Measurements from ENCODE around the gene RAB4B. TPM values are rescaled to one million over a fixed set of nuclear protein-coding genes. Genes with fewer than 3 reads are reported as not detected.

RAB4B gene
- total and polyA plus RNA-seq, 2 of the 13 experiments (the other 11 are each of a cell fraction or from before 2014, with no cell fraction given), result 3.3 to 5.4 TPM

GRCh38 chr19:40776932-40777644 lies 959 bp upstream of the RAB4B start:
- in situ Hi-C loops (cut with HindIII; ENCODE audit: extremely low pct_ligation_motif_present, low pct_unique_long_range_greater_than_20kb), result no loop called here
- Histone ChIP-seq H3K36me3 (replicated peaks in 1 of 2; ENCODE audit: control insufficient read depth in 1 of 2, insufficient read depth in 2 of 2, low read length in 2 of 2) (no peaks in the 10 kb centered on the region), H3K27ac (ENCODE audit: extremely low read length, insufficient read depth, low read length) (peak overlapping the region; percentile 97), H3K27me3 (ENCODE audit: control insufficient read depth in 1 of 2, insufficient read depth in 2 of 2, low read length in 2 of 2) (no peaks in the 10 kb centered on the region; a peak in 1 of 5 replicates), H3K9me3 (ENCODE audit: low read length) (no peaks in the 10 kb centered on the region), H2AFZ (ENCODE audit: low read length) (peak overlapping the region; percentile 16), H3K9ac (ENCODE audit: insufficient read depth, low read depth, low read length) (peak overlapping the region; percentile 90), H3K4me3 (replicated peaks in 1 of 3; ENCODE audit: insufficient read depth in 1 of 3, low read depth in 2 of 3, low read length in 3 of 3) (peak overlapping the region; percentile 54 to 81 (median 62)), H3K4me2 (ENCODE audit: low read depth, low read length) (peak overlapping the region; percentile 95), H4K20me1 (ENCODE audit: insufficient read depth, low read length) (no peaks in the 10 kb centered on the region), H3K4me1 (ENCODE audit: insufficient read depth, low read length) (peaks cover 31% of the 10 kb centered on the region), H3K79me2 (ENCODE audit: insufficient read depth, low read length) (no peaks in the 10 kb centered on the region)
- DNase-seq (ENCODE audit: low spot score) (peak; percentile 93), ATAC-seq (peak; percentile 78), FAIRE-seq (no peak)
- intact Hi-C loops (cut with micrococcal nuclease; ENCODE audit: unreplicated experiment), result no loop called here
- no TSS peak for BruUV-seq (replicated peaks)
- POLR2A ChIA-PET, result interaction anchor here (0.6 to 4.1 kb wide), 19 partner anchors 9 to 351 kb away, joined by 3 to 90 read pairs (median 8); partner anchors contain the start of genes ACTMAP, COQ8B, EGLN2 and ITPKC
- CTCF ChIA-PET (ENCODE audit: low intra/inter-chr PET ratio, low total read pairs), result no interaction called here
- WGBS (ENCODE audit: low lambda C conversion rate), result 17% methylated on average over 12 of the region's 13 CpGs
- no peak for TF ChIP-seq ZNF562 (CRISPR knock-in tag; IDR thresholded peaks at IDR 0.05; ENCODE audit: borderline replicate concordance)
- TF ChIP-seq ZNF431 (CRISPR knock-in tag; IDR thresholded peaks at IDR 0.05; ENCODE audit: borderline replicate concordance, low read depth), result no peak
- TF ChIP-seq BHLHE40 (IDR thresholded peaks at IDR 0.05; ENCODE audit: low read length), result peak; percentile 24; the same call in 1 of the 2 replicates
- TF ChIP-seq ZMYM4 (CRISPR knock-in tag; IDR thresholded peaks at IDR 0.05), result peak; percentile 15; the same call in 1 of the 2 replicates
- no peak for TF ChIP-seq GMEB1 (CRISPR knock-in tag; IDR thresholded peaks at IDR 0.05; ENCODE audit: borderline replicate concordance)
- TF ChIP-seq ZNF160 (CRISPR knock-in tag; IDR thresholded peaks at IDR 0.05), result no peak
- no peak for TF ChIP-seq MTA3 (CRISPR knock-in tag; IDR thresholded peaks at IDR 0.05)
- TF ChIP-seq NFIB (CRISPR knock-in tag; IDR thresholded peaks at IDR 0.05; ENCODE audit: borderline replicate concordance), result no peak
- peak; percentile 32; the same call in 1 of the 2 replicates for TF ChIP-seq MED1 (CRISPR knock-in tag; IDR thresholded peaks at IDR 0.05)
- TF ChIP-seq POLR2G (IDR thresholded peaks at IDR 0.05; ENCODE audit: low read depth, low read length), result 0 out of 2 replicates have a peak, but pooled peaks have one; percentile 10
- no peak for TF ChIP-seq ZNF124 (CRISPR knock-in tag; IDR thresholded peaks at IDR 0.05)
- TF ChIP-seq CENPX (CRISPR knock-in tag; IDR thresholded peaks at IDR 0.05), result no peak
- TF ChIP-seq, protein P1, sequence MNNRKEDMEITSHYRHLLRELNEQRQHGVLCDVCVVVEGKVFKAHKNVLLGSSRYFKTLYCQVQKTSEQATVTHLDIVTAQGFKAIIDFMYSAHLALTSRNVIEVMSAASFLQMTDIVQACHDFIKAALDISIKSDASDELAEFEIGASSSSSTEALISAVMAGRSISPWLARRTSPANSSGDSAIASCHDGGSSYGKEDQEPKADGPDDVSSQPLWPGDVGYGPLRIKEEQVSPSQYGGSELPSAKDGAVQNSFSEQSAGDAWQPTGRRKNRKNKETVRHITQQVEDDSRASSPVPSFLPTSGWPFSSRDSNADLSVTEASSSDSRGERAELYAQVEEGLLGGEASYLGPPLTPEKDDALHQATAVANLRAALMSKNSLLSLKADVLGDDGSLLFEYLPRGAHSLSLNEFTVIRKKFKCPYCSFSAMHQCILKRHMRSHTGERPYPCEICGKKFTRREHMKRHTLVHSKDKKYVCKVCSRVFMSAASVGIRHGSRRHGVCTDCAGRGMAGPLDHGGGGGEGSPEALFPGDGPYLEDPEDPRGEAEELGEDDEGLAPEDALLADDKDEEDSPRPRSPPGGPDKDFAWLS (CRISPR knock-in tag; IDR thresholded peaks at IDR 0.05; ENCODE audit: borderline replicate concordance), result no peak
- TF ChIP-seq RORA (CRISPR knock-in tag; IDR thresholded peaks at IDR 0.05), result no peak
- no peak for TF ChIP-seq GABPB1 (CRISPR knock-in tag; IDR thresholded peaks at IDR 0.05)
- TF ChIP-seq ZNF75D (CRISPR knock-in tag; IDR thresholded peaks at IDR 0.05; ENCODE audit: borderline replicate concordance), result no peak
- TF ChIP-seq, protein P2, sequence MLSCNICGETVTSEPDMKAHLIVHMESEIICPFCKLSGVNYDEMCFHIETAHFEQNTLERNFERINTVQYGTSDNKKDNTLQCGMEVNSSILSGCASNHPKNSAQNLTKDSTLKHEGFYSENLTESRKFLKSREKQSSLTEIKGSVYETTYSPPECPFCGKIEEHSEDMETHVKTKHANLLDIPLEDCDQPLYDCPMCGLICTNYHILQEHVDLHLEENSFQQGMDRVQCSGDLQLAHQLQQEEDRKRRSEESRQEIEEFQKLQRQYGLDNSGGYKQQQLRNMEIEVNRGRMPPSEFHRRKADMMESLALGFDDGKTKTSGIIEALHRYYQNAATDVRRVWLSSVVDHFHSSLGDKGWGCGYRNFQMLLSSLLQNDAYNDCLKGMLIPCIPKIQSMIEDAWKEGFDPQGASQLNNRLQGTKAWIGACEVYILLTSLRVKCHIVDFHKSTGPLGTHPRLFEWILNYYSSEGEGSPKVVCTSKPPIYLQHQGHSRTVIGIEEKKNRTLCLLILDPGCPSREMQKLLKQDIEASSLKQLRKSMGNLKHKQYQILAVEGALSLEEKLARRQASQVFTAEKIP (CRISPR knock-in tag; IDR thresholded peaks at IDR 0.05; ENCODE audit: borderline replicate concordance), result no peak
- no peak for TF ChIP-seq KAT8 (CRISPR knock-in tag; IDR thresholded peaks at IDR 0.05)
